Spleen (tissue), 11 donors: Measurements from ENCODE around the gene FCN3. TPM values are rescaled to one million over a fixed set of nuclear protein-coding genes. Genes with fewer than 3 reads are reported as not detected.

ENCODE experiments used
- DNase-seq: peaks from one replicate; pipeline ENCODE4 v3.0.0-alpha.2; 2020
- H3K27ac ChIP-seq, 8 donors: fragments of 200-600 bp; sonication (generic) in 7 of 8; 1 replicate in 4 of 8; 2 replicates in 4 of 8; pipeline versions ENCODE4 v1.5.0 to v1.8.0; 2016 to 2021; ENCODE audit warnings: inconsistent platforms in 4 of 8, mild to moderate bottlenecking in 4 of 8, moderate library complexity in 1 of 8
- H3K27me3 ChIP-seq, 7 donors: fragments of 200-600 bp; sonication (generic) in 6 of 7; replicated peaks in 1 of 7; 1 replicate in 4 of 7; 2 replicates in 3 of 7; pipeline versions ENCODE4 v1.5.0 to v1.8.0; 2016 to 2021; ENCODE audit warnings: inconsistent platforms in 3 of 7, mild to moderate bottlenecking in 1 of 7
- H3K36me3 ChIP-seq, 6 donors: fragments of 200-600 bp; sonication (generic) in 5 of 6; 1 replicate in 4 of 6; 2 replicates in 2 of 6; pipeline versions ENCODE4 v1.5.0 to v1.8.0; 2016 to 2021; ENCODE audit warnings: inconsistent platforms in 2 of 6
- H3K4me1 ChIP-seq, 6 donors: fragments of 200-600 bp; sonication (generic) in 5 of 6; 1 replicate in 3 of 6; 2 replicates in 3 of 6; pipeline versions ENCODE4 v1.5.0 to v1.8.0; 2016 to 2021; ENCODE audit warnings: inconsistent platforms in 3 of 6
- H3K4me3 ChIP-seq, 8 donors: fragments of 200-600 bp; sonication (generic) in 7 of 8; 1 replicate in 4 of 8; 2 replicates in 4 of 8; pipeline versions ENCODE4 v1.5.0 to v1.8.0; 2016 to 2021; ENCODE audit warnings: inconsistent platforms in 4 of 8, mild to moderate bottlenecking in 4 of 8, moderate library complexity in 2 of 8
- H3K9me3 ChIP-seq, 8 donors: fragments of 200-600 bp; sonication (generic) in 7 of 8; 1 replicate in 4 of 8; 2 replicates in 4 of 8; pipeline versions ENCODE4 v1.5.0 to v1.8.0; 2016 to 2021; ENCODE audit warnings: inconsistent platforms in 4 of 8
- POLR2A ChIP-seq, 3 donors: fragments of 450-650 bp; IDR thresholded peaks; one replicate each; pipeline ENCODE4 v1.5.1; 2017; ENCODE audit warnings: antibody characterized with exemption in 3 of 3, mild to moderate bottlenecking in 1 of 3
- POLR2AphosphoS5 ChIP-seq, 3 donors: sonication (generic); formaldehyde crosslinking; IDR thresholded peaks; one replicate each; pipeline ENCODE4 v1.5.1; 2017; ENCODE audit warnings: antibody characterized with exemption in 3 of 3
- WGBS, 5 donors: extraction: QIAGEN DNeasy Blood & Tissue Kit in 3 of 5; methylation state at CpG; one replicate each; pipeline versions ENCODE4 v1.1.5 to v1.1.7; 2013 to 2018; 5-methylcytosine and 5-hydroxymethylcytosine counted together
- intact Hi-C: fragments of 100-400 bp; cut with DNase I; formaldehyde crosslinking; loops from one replicate; pipeline ENCODE4 v1.15.0; 2023; ENCODE audit warnings: low total_unique reads
- polyA plus RNA-seq, 3 donors: library from polyadenylated mRNA; stranded (reverse); fragments of 200-250 nt; gene quantifications; one replicate each; pipeline ENCODE4 v1.2.1, GENCODE V29; 2013
- total RNA-seq, 7 donors: library from RNA; depleted of rRNA in 3 of 7; stranded (reverse); fragments of >200 nt in 3 of 7; fragmentation: NEBNext Ultra II Directional in 4 of 7; extraction: Animal tissue kit (Norgen Biotek cat#: 25700) in 4 of 7; gene quantifications; one replicate each; pipeline versions ENCODE4 v1.1.0 to v1.2.1, GENCODE V29; 2016 to 2021
- TF ChIP-seq, protein P1 (sequence below), 11 experiments: fragments of 200-600 bp in 7 of 11; fragments of 450-650 bp in 4 of 11; sonication (generic) in 4 of 11; IDR thresholded peaks in 8 of 11; conservative IDR thresholded peaks in 3 of 11; 1 replicate in 7 of 11; 2 replicates in 4 of 11; pipeline versions ENCODE4 v1.4.0 to v1.8.0; 2016 to 2021; ENCODE audit warnings: antibody characterized with exemption in 11 of 11, inconsistent platforms in 4 of 11, mild to moderate bottlenecking in 1 of 11
- donor health status: healthy with polysubstance abuse.
- donor health status: DM: no; HTN: no; CAD: no; lungs with moderate emphysema.
- donor health status: DM: no; HTN: no; CAD: no.
- donor health status: Bipolar disorder and iron deficiency.
- donor health status: healthy.
- donor health status: DM: no; HTN: no; CAD: no.
- donor health status: DM: yes; HTN: yes; CAD: no.

FCN3 gene
- total and polyA plus RNA-seq, 10 donors, result 3.7 to 21.7 (median 9.2) TPM

DNA sequence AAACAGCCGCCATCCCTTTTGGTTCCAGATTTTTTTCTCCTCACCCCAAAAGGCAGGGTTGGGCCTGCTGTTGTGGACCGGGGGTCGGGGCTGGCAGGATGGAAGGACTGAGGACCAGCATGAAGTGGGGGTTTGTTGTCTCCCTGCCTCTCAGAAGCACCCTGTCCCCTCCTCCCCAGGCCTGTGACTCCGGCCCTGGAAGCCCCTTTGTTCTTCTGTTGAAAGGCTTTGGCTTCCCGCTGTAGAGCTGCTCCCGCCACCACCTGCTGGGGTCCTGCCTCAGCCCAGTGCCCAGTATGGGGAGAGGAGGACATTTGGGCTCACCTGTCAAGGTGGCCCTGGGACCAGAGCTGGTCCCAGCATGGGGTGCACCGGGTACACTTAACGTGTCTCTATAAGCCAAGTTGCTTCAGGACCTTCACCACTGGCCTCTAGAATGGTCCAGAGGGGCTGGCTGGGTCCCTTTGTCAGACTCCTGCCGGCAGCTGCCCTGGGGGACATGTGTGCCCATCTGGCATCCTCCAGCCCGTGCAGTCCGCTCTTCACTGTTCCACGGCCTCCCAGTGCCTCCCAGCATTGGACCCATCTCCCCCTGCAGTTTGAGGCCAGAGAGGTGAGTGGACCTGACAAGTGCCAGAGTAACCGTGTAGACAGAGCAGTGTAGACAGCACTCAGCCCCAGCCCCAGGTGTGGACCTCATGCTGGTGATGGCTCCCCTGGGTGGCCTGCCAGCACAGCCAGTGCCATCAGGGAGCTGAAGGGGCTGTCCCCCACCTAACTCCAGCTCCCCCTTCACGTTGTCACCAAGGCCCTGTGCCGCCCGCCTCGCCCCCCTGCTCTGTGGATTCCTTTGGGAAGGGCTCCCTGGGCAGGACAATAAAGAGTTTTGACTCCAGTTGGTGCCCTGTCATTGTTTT is 38.9 kb downstream of the FCN3 start:
- intact Hi-C loops, result no loop called here
- DNase-seq, result no peak
- Histone ChIP-seq H3K27me3 (no peaks in the 10 kb centered on the region), H3K4me1 (peaks cover 14 to 47% (median 25%) of the 10 kb centered on the region in 6 donors), H3K36me3 (peaks cover 4 to 82% (median 60%) of the 10 kb centered on the region in 6 donors), H3K4me3 (no peak overlapping the region), H3K9me3 (no peaks in the 10 kb centered on the region), H3K27ac (no peak overlapping the region)
- 92 to 97% (median 94%) methylated on average over 13 to 17 of the region's 17 CpGs for WGBS, 5 donors
- TF ChIP-seq, protein P1, sequence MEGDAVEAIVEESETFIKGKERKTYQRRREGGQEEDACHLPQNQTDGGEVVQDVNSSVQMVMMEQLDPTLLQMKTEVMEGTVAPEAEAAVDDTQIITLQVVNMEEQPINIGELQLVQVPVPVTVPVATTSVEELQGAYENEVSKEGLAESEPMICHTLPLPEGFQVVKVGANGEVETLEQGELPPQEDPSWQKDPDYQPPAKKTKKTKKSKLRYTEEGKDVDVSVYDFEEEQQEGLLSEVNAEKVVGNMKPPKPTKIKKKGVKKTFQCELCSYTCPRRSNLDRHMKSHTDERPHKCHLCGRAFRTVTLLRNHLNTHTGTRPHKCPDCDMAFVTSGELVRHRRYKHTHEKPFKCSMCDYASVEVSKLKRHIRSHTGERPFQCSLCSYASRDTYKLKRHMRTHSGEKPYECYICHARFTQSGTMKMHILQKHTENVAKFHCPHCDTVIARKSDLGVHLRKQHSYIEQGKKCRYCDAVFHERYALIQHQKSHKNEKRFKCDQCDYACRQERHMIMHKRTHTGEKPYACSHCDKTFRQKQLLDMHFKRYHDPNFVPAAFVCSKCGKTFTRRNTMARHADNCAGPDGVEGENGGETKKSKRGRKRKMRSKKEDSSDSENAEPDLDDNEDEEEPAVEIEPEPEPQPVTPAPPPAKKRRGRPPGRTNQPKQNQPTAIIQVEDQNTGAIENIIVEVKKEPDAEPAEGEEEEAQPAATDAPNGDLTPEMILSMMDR (IDR thresholded peaks at IDR 0.05 in 8 of 11, conservative IDR thresholded peaks at IDR 0.05 in 3 of 11), result no peak
- no peak for TF ChIP-seq POLR2A (IDR thresholded peaks at IDR 0.05)
- peak in 1 of 3 donors; percentile 16 for TF ChIP-seq POLR2AphosphoS5 (IDR thresholded peaks at IDR 0.05)

DNA sequence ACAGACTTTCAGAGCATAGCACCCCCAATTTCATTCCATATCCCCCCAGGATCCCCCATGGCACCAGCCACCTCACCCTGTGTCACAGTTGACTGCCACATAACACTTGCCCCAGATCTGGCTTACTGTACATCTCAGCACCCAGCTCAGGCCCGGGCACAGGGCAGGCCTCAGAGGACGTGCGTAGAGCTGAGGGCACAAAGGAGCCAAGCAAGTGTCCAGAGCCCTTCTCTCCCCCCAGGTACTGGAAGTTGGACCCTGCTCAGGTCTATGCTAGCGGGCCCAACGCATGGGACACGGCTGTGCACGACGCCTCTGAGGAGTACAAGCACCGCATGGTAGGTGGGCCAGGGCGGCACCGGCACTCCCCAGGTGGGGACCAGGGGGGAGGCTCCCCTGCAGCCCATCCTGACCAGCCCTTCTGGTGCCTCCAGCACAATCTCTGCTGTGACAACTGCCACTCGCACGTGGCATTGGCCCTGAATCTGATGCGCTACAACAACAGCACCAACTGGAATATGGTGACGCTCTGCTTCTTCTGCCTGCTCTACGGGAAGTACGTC is 40.8 kb downstream of the FCN3 start:
- H3K4me1 ChIP-seq, result peaks cover 14 to 47% (median 23%) of the 10 kb centered on the region in 6 donors
- no peak for DNase-seq
- H3K27me3 ChIP-seq, result no peaks in the 10 kb centered on the region
- H3K9me3 ChIP-seq, result no peaks in the 10 kb centered on the region
- intact Hi-C loops, result no loop called here
- no peak overlapping the region for H3K27ac ChIP-seq
- H3K36me3 ChIP-seq, result peaks cover 4 to 100% (median 70%) of the 10 kb centered on the region in 6 donors
- H3K4me3 ChIP-seq, result no peak overlapping the region
- peak in 1 of 3 donors; percentile 47 for TF ChIP-seq POLR2AphosphoS5 (IDR thresholded peaks at IDR 0.05)
- TF ChIP-seq, protein P1 (IDR thresholded peaks at IDR 0.05 in 8 of 11, conservative IDR thresholded peaks at IDR 0.05 in 3 of 11), result no peak
- 92 to 95% (median 95%) methylated on average over 17 of the region's 17 CpGs; no CpG with 5 or more reads in 1 of the 5 donors for WGBS, 5 donors

DNA sequence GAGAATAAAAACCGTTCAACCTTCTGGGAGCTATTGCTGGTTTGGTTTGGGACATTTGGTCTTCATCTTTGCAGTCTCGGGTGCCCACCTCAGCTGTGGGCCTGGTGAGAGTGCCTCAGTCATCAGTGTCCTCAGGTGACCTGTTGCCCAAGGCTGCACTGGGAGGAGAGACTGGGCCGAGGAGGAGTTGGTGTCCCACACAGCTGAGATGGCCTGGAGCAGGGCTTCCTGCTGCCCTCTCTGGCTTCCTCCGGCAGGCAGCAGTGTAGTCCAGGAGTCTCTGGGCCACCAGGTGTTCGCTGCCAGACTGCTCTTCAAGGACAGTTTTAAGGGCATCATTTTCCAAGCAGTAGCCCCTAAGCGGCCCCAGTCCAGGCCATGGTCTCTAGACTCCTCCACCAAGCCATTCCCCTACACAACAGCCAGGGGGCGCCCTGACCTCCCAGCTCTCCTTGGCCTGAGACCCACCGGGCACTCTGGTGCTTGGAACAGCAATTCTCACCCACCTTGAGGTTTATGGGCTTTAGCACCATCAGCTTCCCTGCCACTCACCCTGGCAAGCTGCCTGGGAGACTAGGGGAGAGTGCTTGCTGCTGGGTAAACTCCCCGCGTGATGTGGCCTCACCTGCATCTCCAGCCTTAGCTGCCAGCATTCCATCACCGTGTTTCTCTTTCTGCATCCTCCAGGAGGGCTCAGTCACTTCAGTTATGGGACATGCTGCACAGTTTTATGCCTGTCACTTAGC is 41.9 kb downstream of the FCN3 start:
- H3K27me3 ChIP-seq, result no peaks in the 10 kb centered on the region

More for the DNA sequence above, 41.9 kb downstream of the FCN3 start:
- Histone ChIP-seq H3K4me1 (peaks cover 20 to 56% (median 32%) of the 10 kb centered on the region in 6 donors), H3K27ac (peak overlapping the region in 4 of 8 donors; percentile 16 to 63 (median 46)), H3K4me3 (no peak overlapping the region), H3K9me3 (no peaks in the 10 kb centered on the region), H3K36me3 (peaks cover 4 to 100% (median 69%) of the 10 kb centered on the region in 6 donors)
- 57 to 94% (median 66%) methylated on average over 5 to 11 of the region's 11 CpGs for WGBS, 5 donors
- DNase-seq, result peak; percentile 89
- TF ChIP-seq, protein P1 (IDR thresholded peaks at IDR 0.05 in 8 of 11, conservative IDR thresholded peaks at IDR 0.05 in 3 of 11), result peak; percentile 70 to 93 (median 88)
- TF ChIP-seq POLR2AphosphoS5 (IDR thresholded peaks at IDR 0.05), result peak; percentile 26 to 41 (median 34)
- TF ChIP-seq POLR2A (IDR thresholded peaks at IDR 0.05), result no peak
- intact Hi-C loops, result no loop called here
